ENCODE measurements around the gene VPS13C. TPM values are rescaled to one million over a fixed set of nuclear protein-coding genes. Genes with fewer than 3 reads are reported as not detected.

Gene VPS13C
- total and polyA plus RNA-seq, 2 experiments from 2014 or later, result 6.7 to 60.9 TPM

GRCh38 chr15:62068071-62068809 is 8.0 kb upstream of the VPS13C start:
- Histone ChIP-seq H3K9me3 (ENCODE audit: low read depth) (no peaks in the 10 kb centered on the region), H3K79me2 (no peaks in the 10 kb centered on the region), H3K4me2 (peak overlapping the region; percentile 83), H3K4me1 (ENCODE audit: insufficient read depth) (peaks cover 12% of the 10 kb centered on the region), H3K9me2 (replicated peaks; ENCODE audit: insufficient read depth) (no peaks in the 10 kb centered on the region), H3K36me3 (replicated peaks; ENCODE audit: insufficient read depth, low read depth) (no peaks in the 10 kb centered on the region), H4K20me1 (ENCODE audit: insufficient read depth, poor library complexity, severe bottlenecking) (no peaks in the 10 kb centered on the region), H3K27ac (no peak overlapping the region), H2AFZ (peak overlapping the region; percentile 51), H3K4me3 (peak overlapping the region; percentile 40), H3K27me3 (peaks cover 37% of the 10 kb centered on the region)
- TF ChIP-seq EZH2 (IDR thresholded peaks at IDR 0.05; ENCODE audit: borderline replicate concordance), result no peak
- TF ChIP-seq, protein P1, sequence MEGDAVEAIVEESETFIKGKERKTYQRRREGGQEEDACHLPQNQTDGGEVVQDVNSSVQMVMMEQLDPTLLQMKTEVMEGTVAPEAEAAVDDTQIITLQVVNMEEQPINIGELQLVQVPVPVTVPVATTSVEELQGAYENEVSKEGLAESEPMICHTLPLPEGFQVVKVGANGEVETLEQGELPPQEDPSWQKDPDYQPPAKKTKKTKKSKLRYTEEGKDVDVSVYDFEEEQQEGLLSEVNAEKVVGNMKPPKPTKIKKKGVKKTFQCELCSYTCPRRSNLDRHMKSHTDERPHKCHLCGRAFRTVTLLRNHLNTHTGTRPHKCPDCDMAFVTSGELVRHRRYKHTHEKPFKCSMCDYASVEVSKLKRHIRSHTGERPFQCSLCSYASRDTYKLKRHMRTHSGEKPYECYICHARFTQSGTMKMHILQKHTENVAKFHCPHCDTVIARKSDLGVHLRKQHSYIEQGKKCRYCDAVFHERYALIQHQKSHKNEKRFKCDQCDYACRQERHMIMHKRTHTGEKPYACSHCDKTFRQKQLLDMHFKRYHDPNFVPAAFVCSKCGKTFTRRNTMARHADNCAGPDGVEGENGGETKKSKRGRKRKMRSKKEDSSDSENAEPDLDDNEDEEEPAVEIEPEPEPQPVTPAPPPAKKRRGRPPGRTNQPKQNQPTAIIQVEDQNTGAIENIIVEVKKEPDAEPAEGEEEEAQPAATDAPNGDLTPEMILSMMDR (IDR thresholded peaks at IDR 0.05; ENCODE audit: poor library complexity), result peak; percentile 28
- WGBS (ENCODE audit: low lambda C conversion rate, missing lambda C conversion rate), result 3% methylated on average over 47 of the region's 103 CpGs
- peak; percentile 66 for DNase-seq (ENCODE audit: low spot score)

- no peaks in the 10 kb centered on the region for H3K9me3 ChIP-seq (ENCODE audit: low read depth)
- H3K4me3 ChIP-seq, result no peak overlapping the region
- peak; percentile 28 for DNase-seq (ENCODE audit: low spot score)
- peaks cover 37% of the 10 kb centered on the region for H3K27me3 ChIP-seq
- H3K79me2 ChIP-seq, result no peaks in the 10 kb centered on the region
- no peaks in the 10 kb centered on the region for H4K20me1 ChIP-seq (ENCODE audit: insufficient read depth, poor library complexity, severe bottlenecking)
- H3K4me2 ChIP-seq, result peak overlapping the region; percentile 88
- peak overlapping the region; percentile 25 for H2AFZ ChIP-seq
- H3K4me1 ChIP-seq (ENCODE audit: insufficient read depth), result peaks cover 12% of the 10 kb centered on the region
- no peaks in the 10 kb centered on the region for H3K9me2 ChIP-seq (replicated peaks; ENCODE audit: insufficient read depth)
- TF ChIP-seq EZH2 (IDR thresholded peaks at IDR 0.05; ENCODE audit: borderline replicate concordance), result peak; percentile 62
- TF ChIP-seq, protein P1 (IDR thresholded peaks at IDR 0.05; ENCODE audit: poor library complexity), result no peak
- H3K36me3 ChIP-seq (replicated peaks; ENCODE audit: insufficient read depth, low read depth), result no peaks in the 10 kb centered on the region
- H3K27ac ChIP-seq, result no peak overlapping the region
- 6% methylated on average over 39 of the region's 62 CpGs for WGBS (ENCODE audit: low lambda C conversion rate, missing lambda C conversion rate)
Observed at GRCh38 chr15:62067448-62068044, 7.3 kb upstream of the VPS13C start.

DNA sequence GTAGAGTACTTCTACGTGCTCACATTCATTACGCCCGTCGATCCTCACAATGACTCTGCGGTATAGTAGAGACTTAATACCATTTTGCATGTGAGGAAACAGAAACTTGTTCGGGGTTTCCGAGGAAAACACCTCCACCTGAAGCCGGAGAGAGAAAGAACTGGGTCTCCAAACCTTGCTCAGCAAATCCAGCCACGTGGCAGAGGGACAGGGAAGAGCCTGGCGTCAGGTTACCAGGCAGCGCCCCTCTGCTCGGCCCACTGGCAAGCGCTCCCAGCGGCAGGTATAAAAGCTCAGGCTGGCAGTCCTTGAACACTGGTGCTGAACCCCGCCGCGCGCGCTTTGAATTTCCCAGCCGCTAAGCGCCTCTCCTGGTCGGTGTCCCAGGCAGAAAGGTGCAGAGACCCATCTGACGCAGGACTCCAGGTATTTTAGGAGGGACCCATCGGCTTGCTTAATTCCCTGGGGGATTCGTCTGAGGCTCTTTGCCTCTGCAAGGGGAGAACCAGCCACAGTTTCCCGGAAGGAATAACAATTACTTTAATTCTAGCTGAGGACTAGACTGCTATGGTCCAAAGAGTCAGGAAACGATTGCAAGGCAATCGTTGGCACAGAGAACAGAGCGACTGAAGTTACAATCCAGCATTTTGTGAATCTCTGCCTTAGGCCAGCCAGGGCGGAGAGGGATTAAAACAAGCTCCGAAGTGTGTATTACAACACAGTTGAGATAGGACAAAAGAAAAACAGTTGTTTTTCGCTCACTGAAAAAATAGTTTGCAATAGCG is 6.6 kb upstream of the VPS13C start, which contains the start of gene C2CD4A:
Gene C2CD4A (plus strand): TSS at position 315 of the 785 bp plus-strand sequence. CDS start 637 bp downstream, outside the sequence.
- WGBS (ENCODE audit: low lambda C conversion rate, missing lambda C conversion rate), result 8% methylated on average over 33 of the region's 33 CpGs
- peaks cover 12% of the 10 kb centered on the region for H3K4me1 ChIP-seq (ENCODE audit: insufficient read depth)
- H3K36me3 ChIP-seq (replicated peaks; ENCODE audit: insufficient read depth, low read depth), result no peaks in the 10 kb centered on the region
- H3K9me3 ChIP-seq (ENCODE audit: low read depth), result no peaks in the 10 kb centered on the region
- TF ChIP-seq EZH2 (IDR thresholded peaks at IDR 0.05; ENCODE audit: borderline replicate concordance), result peak; percentile 66
- TF ChIP-seq EZH2phosphoT487 (IDR thresholded peaks at IDR 0.05; ENCODE audit: low read depth, severe bottlenecking, unreplicated experiment), result no peak
- H3K4me3 ChIP-seq, result no peak within 1 kb of the TSS
- no peaks in the 10 kb centered on the region for H3K79me2 ChIP-seq
- DNase-seq (ENCODE audit: low spot score), result peak; percentile 91
- peak within 1 kb of the TSS; percentile 88 for H3K4me2 ChIP-seq
- H4K20me1 ChIP-seq (ENCODE audit: insufficient read depth, poor library complexity, severe bottlenecking), result no peaks in the 10 kb centered on the region
- H3K27ac ChIP-seq, result no peak within 1 kb of the TSS
- peak within 1 kb of the TSS; percentile 25 for H2AFZ ChIP-seq
- H3K9me2 ChIP-seq (replicated peaks; ENCODE audit: insufficient read depth), result no peaks in the 10 kb centered on the region
- H3K27me3 ChIP-seq, result peaks cover 37% of the 10 kb centered on the region

Measured in hepatocyte (in vitro differentiated cells).